ENCODE measurements around the gene ZNF654.
"Not testable (repeated sequence)": the region's sequence is repeated elsewhere in the genome, so short reads cannot be mapped to it uniquely, and the experiment has no call there.

Gene ZNF654

GRCh38 chr3:88180398-88180999 lies 121.4 kb downstream of the ZNF654 start:
- H3K27me3 Mint-ChIP-seq: no peaks in the 10 kb centered on the region
- H3K36me3 Mint-ChIP-seq (ENCODE audit: low read depth): no peaks in the 10 kb centered on the region
- no peak for DNase-seq
- H3K9me3 Mint-ChIP-seq: peaks cover 12% of the 10 kb centered on the region
- H3K27ac Mint-ChIP-seq: no peak overlapping the region
- no peak overlapping the region for H3K4me3 Mint-ChIP-seq
- H3K4me1 Mint-ChIP-seq (ENCODE audit: low read depth): peaks cover 3% of the 10 kb centered on the region

DNA sequence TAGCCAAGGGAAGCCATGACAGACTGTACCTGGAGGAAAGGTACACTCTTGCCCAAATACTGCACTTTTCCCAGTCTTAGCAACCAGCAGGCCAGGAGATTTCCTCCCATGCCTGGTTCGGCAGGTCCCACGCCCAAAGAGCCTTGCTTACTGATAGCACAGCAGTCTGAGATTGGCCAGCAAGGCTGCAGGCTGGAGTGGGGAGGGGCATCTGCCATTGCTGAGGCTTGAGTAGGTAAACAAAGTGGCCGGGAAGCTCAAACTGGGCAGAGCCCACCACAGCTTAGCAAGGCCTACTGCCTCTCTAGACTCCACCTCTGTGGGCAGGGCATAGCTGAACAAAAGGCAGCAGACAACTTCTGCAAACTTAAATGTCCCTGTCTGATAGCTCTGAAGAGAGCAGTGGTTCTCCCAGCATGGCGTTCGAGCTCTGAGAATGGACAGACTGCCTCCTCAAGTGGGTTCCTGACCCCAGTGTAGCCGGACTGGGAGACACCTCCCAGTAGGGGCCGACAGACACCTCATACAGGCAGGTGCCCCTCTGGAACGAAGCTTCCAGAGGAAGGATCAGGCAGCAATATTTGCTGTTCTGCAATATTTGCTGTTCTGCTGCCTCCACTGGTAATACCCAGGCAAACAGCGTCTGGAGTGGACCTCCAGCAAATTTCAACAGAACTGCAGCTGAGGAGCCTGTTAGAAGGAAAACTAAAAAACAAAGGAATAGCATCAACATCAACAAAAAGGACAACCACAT lies 123.3 kb downstream of the ZNF654 start:
- not testable (repeated sequence) for H3K36me3 Mint-ChIP-seq (ENCODE audit: low read depth); H3K27ac Mint-ChIP-seq; H3K4me1 Mint-ChIP-seq (ENCODE audit: low read depth); H3K4me3 Mint-ChIP-seq; DNase-seq; H3K27me3 Mint-ChIP-seq
- H3K9me3 Mint-ChIP-seq: peaks cover 20% of the 10 kb centered on the region

DNA sequence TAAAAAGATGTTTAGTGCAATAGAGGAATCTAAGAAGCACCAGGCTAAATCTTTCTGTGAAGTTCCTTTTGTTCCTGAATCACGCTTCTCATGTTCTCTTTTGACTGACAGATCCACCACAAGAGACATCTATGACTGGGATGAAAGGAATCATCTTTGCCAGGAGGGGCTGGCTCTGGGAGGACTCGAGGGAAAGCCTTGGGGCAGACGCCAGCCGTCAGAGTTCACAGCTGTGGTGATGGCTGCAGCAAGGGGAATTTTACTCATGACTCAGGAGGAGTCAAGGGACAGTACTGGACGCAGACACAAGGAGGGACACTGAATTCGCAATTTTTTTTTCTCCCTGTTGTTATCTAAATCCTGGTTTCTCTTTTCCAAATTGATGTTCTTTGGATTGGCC lies 129.4 kb downstream of the ZNF654 start:
- H3K9me3 Mint-ChIP-seq: peaks cover 27% of the 10 kb centered on the region
- no peak overlapping the region for H3K27ac Mint-ChIP-seq
- H3K27me3 Mint-ChIP-seq: no peaks in the 10 kb centered on the region
- H3K4me1 Mint-ChIP-seq (ENCODE audit: low read depth): peaks cover 7% of the 10 kb centered on the region
- no peak overlapping the region for H3K4me3 Mint-ChIP-seq
- no peak for DNase-seq
- no peaks in the 10 kb centered on the region for H3K36me3 Mint-ChIP-seq (ENCODE audit: low read depth)

GRCh38 chr3:88189361-88189810 lies 130.3 kb downstream of the ZNF654 start:
- no peak for DNase-seq
- Mint-ChIP-seq H3K27ac (no peak overlapping the region), H3K9me3 (peaks cover 25% of the 10 kb centered on the region), H3K27me3 (no peaks in the 10 kb centered on the region), H3K4me3 (no peak overlapping the region), H3K4me1 (ENCODE audit: low read depth) (peaks cover 7% of the 10 kb centered on the region), H3K36me3 (ENCODE audit: low read depth) (no peaks in the 10 kb centered on the region)

- H3K36me3 Mint-ChIP-seq (ENCODE audit: low read depth): no peaks in the 10 kb centered on the region
- H3K27ac Mint-ChIP-seq: no peak overlapping the region
- no peak for DNase-seq
- H3K27me3 Mint-ChIP-seq: no peaks in the 10 kb centered on the region
- H3K9me3 Mint-ChIP-seq: peaks cover 9% of the 10 kb centered on the region
- no peak overlapping the region for H3K4me3 Mint-ChIP-seq
- H3K4me1 Mint-ChIP-seq (ENCODE audit: low read depth): peaks cover 14% of the 10 kb centered on the region
Observed at GRCh38 chr3:88191872-88192409, 132.9 kb downstream of the ZNF654 start.

DNA sequence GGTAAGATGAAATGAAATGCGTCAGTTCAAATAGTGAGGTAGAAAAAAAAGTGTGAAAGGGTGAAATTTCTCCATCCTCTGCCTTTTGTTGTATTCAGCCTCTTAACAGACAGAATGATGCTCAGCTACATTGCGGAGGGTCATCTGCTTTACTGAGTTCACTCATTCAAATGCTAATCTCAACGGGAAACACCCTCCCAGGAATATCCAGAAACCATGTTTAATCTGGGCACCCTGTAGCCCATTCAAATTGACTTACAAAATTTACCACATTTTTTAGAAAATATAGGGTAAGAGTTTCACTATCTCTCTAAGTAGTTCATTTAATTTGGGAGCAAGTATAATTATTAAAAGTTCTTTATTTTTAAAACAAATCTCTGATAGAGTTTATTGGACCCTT lies 133.6 kb downstream of the ZNF654 start:
- DNase-seq: no peak
- Mint-ChIP-seq H3K27ac (no peak overlapping the region), H3K9me3 (peaks cover 9% of the 10 kb centered on the region), H3K27me3 (no peaks in the 10 kb centered on the region), H3K4me3 (no peak overlapping the region), H3K4me1 (ENCODE audit: low read depth) (peaks cover 14% of the 10 kb centered on the region), H3K36me3 (ENCODE audit: low read depth) (no peaks in the 10 kb centered on the region)

Data from activated T-cell treated with anti-CD3 and anti-CD28 coated beads, Interleukin-2, amount 50 U/mL, for 24 hours (primary cell).